Measurements from ENCODE around the gene RALB.

DNA sequence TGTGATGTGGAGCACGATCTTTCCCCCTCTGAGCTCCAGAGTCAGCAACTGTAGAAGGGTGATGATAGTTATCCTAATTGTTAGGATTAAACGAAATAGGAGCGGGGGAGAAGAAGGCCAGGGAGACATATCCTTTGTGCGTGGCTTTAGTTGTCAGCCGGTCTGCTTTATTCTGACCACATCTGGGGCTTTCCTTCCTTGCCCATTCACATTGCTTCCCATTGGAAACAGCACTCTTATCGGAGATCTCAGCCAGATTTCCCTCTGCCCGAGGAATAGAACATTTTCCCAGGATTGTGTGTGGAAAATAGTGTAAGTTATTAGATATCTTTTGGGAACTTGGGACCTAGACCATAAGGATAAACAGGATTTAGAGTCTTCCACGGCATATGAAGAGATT lies 1.5 kb downstream of the RALB start:
- TF ChIP-seq, protein P1, sequence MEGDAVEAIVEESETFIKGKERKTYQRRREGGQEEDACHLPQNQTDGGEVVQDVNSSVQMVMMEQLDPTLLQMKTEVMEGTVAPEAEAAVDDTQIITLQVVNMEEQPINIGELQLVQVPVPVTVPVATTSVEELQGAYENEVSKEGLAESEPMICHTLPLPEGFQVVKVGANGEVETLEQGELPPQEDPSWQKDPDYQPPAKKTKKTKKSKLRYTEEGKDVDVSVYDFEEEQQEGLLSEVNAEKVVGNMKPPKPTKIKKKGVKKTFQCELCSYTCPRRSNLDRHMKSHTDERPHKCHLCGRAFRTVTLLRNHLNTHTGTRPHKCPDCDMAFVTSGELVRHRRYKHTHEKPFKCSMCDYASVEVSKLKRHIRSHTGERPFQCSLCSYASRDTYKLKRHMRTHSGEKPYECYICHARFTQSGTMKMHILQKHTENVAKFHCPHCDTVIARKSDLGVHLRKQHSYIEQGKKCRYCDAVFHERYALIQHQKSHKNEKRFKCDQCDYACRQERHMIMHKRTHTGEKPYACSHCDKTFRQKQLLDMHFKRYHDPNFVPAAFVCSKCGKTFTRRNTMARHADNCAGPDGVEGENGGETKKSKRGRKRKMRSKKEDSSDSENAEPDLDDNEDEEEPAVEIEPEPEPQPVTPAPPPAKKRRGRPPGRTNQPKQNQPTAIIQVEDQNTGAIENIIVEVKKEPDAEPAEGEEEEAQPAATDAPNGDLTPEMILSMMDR (optimal IDR thresholded peaks at IDR 0.05 in 1 of 3, IDR thresholded peaks at IDR 0.05 in 1 of 3, conservative IDR thresholded peaks at IDR 0.05 in 1 of 3; ENCODE audit: extremely low read depth in 1 of 3, insufficient read depth in 2 of 3, low read length in 3 of 3) = no peak
- no peak for TF ChIP-seq EZH2 (IDR thresholded peaks at IDR 0.05; ENCODE audit: low read length)
